Esophagus squamous epithelium (tissue), 5 donors: ENCODE data around the gene SPRTN. TPM values are rescaled to one million over a fixed set of nuclear protein-coding genes. Genes with fewer than 3 reads are reported as not detected.

Experiments used
- DNase-seq: peaks from one replicate; lab custom pipeline; 2025; lab: John Stamatoyannopoulos, UW
- H3K27ac ChIP-seq, 4 donors: fragments of 200-600 bp; sonication (generic); one replicate each; pipeline ENCODE4 v1.5.1; 2016 to 2019; ENCODE audit warnings: mild to moderate bottlenecking in 1 of 4
- H3K27me3 ChIP-seq, 4 donors: fragments of 200-600 bp; sonication (generic); 1 replicate in 3 of 4; 2 replicates in 1 of 4; pipeline versions ENCODE4 v1.5.1 to v1.6.0; 2017 to 2021; ENCODE audit warnings: antibody characterized with exemption in 1 of 4
- H3K36me3 ChIP-seq, 3 donors: fragments of 200-600 bp; sonication (generic); one replicate each; pipeline ENCODE4 v1.5.1; 2016 to 2019
- H3K4me1 ChIP-seq, 3 donors: fragments of 200-600 bp; sonication (generic); one replicate each; pipeline ENCODE4 v1.5.1; 2017 to 2019
- H3K4me3 ChIP-seq, 4 donors: fragments of 200-600 bp; sonication (generic); 1 replicate in 3 of 4; 2 replicates in 1 of 4; pipeline ENCODE4 v1.5.1; 2016 to 2019; ENCODE audit warnings: mild to moderate bottlenecking in 2 of 4, moderate library complexity in 1 of 4
- H3K9me3 ChIP-seq, 3 donors: fragments of 200-600 bp; sonication (generic); one replicate each; pipeline ENCODE4 v1.5.1; 2016 to 2019
- POLR2A ChIP-seq, 4 donors: fragments of 450-650 bp; IDR thresholded peaks; one replicate each; pipeline ENCODE4 v1.6.1; 2017; ENCODE audit warnings: antibody characterized with exemption in 4 of 4, mild to moderate bottlenecking in 4 of 4, moderate library complexity in 3 of 4
- WGBS, 2 donors: methylation state at CpG; one replicate each; pipeline ENCODE4 v1.1.5; 2018; 5-methylcytosine and 5-hydroxymethylcytosine counted together
- intact Hi-C: fragments of 100-400 bp; cut with DNase I; formaldehyde crosslinking; loops from one replicate; pipeline ENCODE4 v1.15.0; 2022
- total RNA-seq, 4 donors: library from RNA; depleted of rRNA; stranded (reverse); fragments of >200 nt; gene quantifications; one replicate each; pipeline ENCODE4 v1.1.0, GENCODE V29; 2016
- TF ChIP-seq, protein P1 (sequence below), 6 experiments: fragments of 450-650 bp in 4 of 6; fragments of 200-600 bp in 2 of 6; sonication (generic) in 2 of 6; IDR thresholded peaks; one replicate each; pipeline ENCODE4 v1.5.1; 2016 to 2019; ENCODE audit warnings: antibody characterized with exemption in 6 of 6, mild to moderate bottlenecking in 4 of 6, moderate library complexity in 4 of 6
- donor health status: DM: yes; HTN: yes; CAD: no.

Gene SPRTN
- total RNA-seq, 4 donors from 2014 or later = 10.9 to 22.9 (median 16.9) TPM

DNA sequence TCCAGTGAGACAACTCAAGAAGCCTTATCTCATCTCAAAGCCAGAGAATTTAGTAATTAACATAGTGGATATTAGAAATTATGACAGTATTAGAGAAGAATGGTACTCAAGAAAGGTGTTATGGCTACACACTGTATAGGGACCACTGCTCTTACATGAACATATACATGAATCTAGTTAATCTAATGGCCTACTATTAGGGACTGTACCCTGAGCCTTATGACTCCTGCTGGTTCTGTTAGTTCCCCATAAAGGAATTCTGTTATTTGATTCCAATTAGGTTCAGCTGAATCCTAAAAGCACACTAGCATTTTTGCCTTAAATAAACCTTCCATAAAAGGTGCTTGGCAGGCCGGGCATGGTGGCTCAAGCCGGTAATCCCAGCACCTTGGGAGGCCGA, 44.3 kb downstream of the SPRTN start:
- 80% methylated on average over 2 of the region's 3 CpGs; no CpG with 5 or more reads in 1 of the 2 donors for WGBS, 2 donors
- intact Hi-C loops = no loop called here
- Histone ChIP-seq H3K27ac (no peak overlapping the region), H3K4me1 (peaks cover 0 to 57% (median 23%) of the 10 kb centered on the region in 3 donors), H3K4me3 (no peak overlapping the region), H3K9me3 (no peaks in the 10 kb centered on the region), H3K27me3 (no peaks in the 10 kb centered on the region), H3K36me3 (no peaks in the 10 kb centered on the region)
- TF ChIP-seq, protein P1, sequence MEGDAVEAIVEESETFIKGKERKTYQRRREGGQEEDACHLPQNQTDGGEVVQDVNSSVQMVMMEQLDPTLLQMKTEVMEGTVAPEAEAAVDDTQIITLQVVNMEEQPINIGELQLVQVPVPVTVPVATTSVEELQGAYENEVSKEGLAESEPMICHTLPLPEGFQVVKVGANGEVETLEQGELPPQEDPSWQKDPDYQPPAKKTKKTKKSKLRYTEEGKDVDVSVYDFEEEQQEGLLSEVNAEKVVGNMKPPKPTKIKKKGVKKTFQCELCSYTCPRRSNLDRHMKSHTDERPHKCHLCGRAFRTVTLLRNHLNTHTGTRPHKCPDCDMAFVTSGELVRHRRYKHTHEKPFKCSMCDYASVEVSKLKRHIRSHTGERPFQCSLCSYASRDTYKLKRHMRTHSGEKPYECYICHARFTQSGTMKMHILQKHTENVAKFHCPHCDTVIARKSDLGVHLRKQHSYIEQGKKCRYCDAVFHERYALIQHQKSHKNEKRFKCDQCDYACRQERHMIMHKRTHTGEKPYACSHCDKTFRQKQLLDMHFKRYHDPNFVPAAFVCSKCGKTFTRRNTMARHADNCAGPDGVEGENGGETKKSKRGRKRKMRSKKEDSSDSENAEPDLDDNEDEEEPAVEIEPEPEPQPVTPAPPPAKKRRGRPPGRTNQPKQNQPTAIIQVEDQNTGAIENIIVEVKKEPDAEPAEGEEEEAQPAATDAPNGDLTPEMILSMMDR (IDR thresholded peaks at IDR 0.05) = no peak
- no peak for TF ChIP-seq POLR2A (IDR thresholded peaks at IDR 0.05)
- DNase-seq = no peak

DNA sequence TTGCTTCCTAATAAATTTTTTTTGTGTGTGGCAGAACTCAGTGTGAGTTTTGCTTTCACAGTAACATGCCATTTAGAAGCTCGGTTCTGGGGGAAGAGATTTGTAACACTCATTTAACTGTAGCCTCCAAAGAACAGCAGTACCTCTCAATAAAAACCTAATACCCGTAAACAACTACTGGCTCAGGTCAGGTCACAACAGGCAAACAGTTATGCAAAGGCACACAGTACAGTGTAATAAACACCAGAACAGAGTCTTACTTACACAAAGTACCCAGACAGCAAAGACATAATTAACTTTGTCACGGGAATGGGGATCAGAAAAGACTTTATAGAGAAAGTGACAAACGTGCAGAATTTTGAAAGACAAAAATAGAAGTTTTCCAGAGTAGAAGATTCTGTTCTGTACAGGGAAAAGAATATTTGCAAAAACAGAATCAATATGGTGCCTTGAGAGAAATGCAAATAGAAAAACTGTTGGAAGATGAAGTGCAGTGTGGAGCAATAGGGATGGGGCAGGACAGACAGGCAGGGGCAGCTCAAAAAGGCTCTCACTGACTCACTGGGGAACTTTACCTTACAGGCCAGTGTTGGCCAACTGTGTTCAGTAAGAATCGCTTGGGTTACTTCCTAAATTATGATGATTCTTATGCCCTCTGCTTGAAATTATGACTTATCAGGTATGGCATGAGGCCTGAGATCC, 45.2 kb downstream of the SPRTN start:
- WGBS, 2 donors = 42 to 60% methylated on average over 5 of the region's 5 CpGs

DNA sequence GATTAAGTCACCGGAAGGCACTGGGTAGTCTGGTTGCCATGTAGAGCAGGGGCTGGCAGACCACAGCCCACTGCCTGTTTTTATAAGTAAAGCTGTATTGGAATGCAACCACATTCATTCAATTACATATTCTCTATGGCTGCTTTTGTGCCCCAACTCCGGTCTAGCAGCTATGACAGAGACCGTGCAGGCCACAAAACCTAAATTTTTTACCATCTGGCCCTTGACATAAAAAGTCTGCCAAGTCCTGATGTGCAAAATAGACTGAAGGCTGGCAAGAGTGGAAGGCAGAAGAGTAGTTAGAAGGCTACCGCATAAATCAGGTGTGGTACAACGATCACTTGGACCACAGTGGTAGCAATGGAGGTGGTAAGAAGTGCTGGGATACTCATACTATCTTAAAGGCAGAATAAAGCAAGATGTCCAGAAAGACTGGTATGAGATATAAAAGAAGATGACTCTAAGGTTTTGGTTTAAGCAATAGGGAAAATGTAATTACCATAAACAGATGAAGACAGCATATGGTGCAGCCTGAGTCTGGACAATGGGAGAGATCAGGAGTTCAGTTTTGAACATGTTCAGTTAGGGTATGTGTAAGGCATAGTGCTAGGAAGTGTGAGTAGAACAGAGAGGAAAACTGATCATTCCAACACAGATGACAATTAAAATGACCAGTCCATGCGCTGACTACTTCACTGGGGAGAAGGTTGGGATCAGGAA, 46.8 kb downstream of the SPRTN start:
- intact Hi-C loops = no loop called here
- Histone ChIP-seq H3K27me3 (no peaks in the 10 kb centered on the region), H3K4me1 (peaks cover 0 to 53% (median 21%) of the 10 kb centered on the region in 3 donors), H3K27ac (peak overlapping the region in 1 of 4 donors; percentile 36), H3K9me3 (no peaks in the 10 kb centered on the region), H3K36me3 (no peaks in the 10 kb centered on the region), H3K4me3 (no peak overlapping the region)
- 91% methylated on average over 6 of the region's 6 CpGs for WGBS, 2 donors
- no peak for TF ChIP-seq POLR2A (IDR thresholded peaks at IDR 0.05)
- TF ChIP-seq, protein P1 (IDR thresholded peaks at IDR 0.05) = no peak
- no peak for DNase-seq

More for the DNA sequence above, 45.2 kb downstream of the SPRTN start:
- H3K9me3 ChIP-seq = no peaks in the 10 kb centered on the region
- TF ChIP-seq, protein P1 (IDR thresholded peaks at IDR 0.05) = no peak
- H3K4me1 ChIP-seq = peaks cover 0 to 49% (median 21%) of the 10 kb centered on the region in 3 donors
- H3K27ac ChIP-seq = peak overlapping the region in 1 of 4 donors; percentile 23
- H3K36me3 ChIP-seq = no peaks in the 10 kb centered on the region
- intact Hi-C loops = no loop called here
- H3K4me3 ChIP-seq = no peak overlapping the region
- no peak for DNase-seq
- no peaks in the 10 kb centered on the region for H3K27me3 ChIP-seq

DNA sequence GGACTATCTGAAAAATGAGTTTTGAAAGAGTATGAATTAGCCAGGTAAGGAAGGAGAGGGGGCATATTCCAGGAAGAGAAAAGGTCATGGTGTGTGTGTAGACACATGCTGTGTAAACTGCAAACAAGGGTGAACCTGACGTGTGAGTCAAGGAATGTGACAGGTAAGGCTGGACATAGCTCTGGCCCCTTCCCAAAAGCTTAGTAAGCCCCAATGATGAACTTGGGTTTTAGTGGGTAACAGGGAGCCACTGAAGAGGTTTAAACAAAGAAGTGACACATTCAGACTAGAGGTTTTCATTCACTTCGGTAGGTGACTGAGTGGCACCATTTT, 47.3 kb downstream of the SPRTN start:
- intact Hi-C loops = no loop called here
- no peaks in the 10 kb centered on the region for H3K9me3 ChIP-seq

More for the DNA sequence above, 47.3 kb downstream of the SPRTN start:
- peak overlapping the region in 1 of 4 donors; percentile 36 for H3K27ac ChIP-seq
- TF ChIP-seq POLR2A (IDR thresholded peaks at IDR 0.05) = no peak
- TF ChIP-seq, protein P1 (IDR thresholded peaks at IDR 0.05) = no peak
- peaks cover 0 to 53% (median 21%) of the 10 kb centered on the region in 3 donors for H3K4me1 ChIP-seq
- no peak overlapping the region for H3K4me3 ChIP-seq
- WGBS, 2 donors = 53% methylated on average over 2 of the region's 2 CpGs
- no peaks in the 10 kb centered on the region for H3K27me3 ChIP-seq
- DNase-seq = no peak
- H3K36me3 ChIP-seq = no peaks in the 10 kb centered on the region
